ENCODE data around the gene FNDC3A. TPM values are rescaled to one million over a fixed set of nuclear protein-coding genes. Genes with fewer than 3 reads are reported as not detected.

FNDC3A gene
- total RNA-seq, 1 donor = 122 TPM

DNA sequence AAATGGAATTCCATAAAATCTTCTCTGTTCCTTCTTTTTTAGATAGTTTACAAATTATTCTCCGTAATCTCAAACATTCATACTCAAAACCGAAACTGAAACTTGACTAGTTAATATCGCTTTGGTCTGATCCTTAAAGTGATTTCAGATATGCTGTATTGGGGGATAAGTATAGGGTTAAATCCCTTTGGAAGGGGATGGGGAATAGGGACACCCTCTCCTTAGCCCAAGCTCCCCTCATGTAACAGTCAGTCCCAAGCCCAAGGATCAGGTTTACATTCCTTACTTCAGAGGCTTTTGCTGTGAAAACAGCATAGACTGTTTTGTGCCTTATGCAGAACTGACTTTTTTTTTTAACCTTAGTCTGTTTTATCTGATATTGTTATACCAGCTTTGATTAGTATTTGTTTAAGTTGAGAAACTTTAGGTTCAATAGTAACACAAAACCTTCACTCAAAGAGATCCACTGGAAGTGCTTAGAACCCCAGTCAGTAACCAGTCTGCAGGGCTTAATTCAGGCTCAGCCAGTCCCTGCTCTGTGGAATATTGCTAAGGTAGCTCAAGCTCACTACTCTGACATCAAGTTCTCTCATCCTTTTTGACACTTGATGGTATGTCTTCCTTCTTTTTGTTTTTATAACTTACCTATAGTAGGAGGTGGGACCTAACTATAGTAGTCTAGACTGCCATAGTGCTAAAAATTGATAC is 282.5 kb downstream of the FNDC3A start:
- peak overlapping the region; percentile 44 for H3K4me3 ChIP-seq (ENCODE audit: low read depth, low read length)
- DNase-seq (ENCODE audit: low read depth) = no peak
- TF ChIP-seq, protein P1, sequence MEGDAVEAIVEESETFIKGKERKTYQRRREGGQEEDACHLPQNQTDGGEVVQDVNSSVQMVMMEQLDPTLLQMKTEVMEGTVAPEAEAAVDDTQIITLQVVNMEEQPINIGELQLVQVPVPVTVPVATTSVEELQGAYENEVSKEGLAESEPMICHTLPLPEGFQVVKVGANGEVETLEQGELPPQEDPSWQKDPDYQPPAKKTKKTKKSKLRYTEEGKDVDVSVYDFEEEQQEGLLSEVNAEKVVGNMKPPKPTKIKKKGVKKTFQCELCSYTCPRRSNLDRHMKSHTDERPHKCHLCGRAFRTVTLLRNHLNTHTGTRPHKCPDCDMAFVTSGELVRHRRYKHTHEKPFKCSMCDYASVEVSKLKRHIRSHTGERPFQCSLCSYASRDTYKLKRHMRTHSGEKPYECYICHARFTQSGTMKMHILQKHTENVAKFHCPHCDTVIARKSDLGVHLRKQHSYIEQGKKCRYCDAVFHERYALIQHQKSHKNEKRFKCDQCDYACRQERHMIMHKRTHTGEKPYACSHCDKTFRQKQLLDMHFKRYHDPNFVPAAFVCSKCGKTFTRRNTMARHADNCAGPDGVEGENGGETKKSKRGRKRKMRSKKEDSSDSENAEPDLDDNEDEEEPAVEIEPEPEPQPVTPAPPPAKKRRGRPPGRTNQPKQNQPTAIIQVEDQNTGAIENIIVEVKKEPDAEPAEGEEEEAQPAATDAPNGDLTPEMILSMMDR (IDR thresholded peaks at IDR 0.05; ENCODE audit: insufficient read depth, low read depth, low read length) = no peak

Small RNA genes within 50 kb of the gene (small RNA-seq; reads per million reads assigned to genes)
- not detected for gene COX7CP1
- gene RNU6-60P = not detected
- not detected for gene RNY3P2

Other genes starting within 250 kb of the FNDC3A start
- not detected in 2 replicates for gene MLNR, start 244.4 kb downstream of the FNDC3A start, total RNA-seq

Data from fibroblast of villous mesenchyme (primary cell).